Activated effector memory CD4-positive, alpha-beta T cell treated with Interleukin-2 at 50 U/mL for 16 hours (primary cell): ENCODE results near the gene HIVEP2.

Experiments used
- DNase-seq: peaks from one replicate; pipeline ENCODE4 v3.0.0-alpha.2; 2020

Gene HIVEP2

GRCh38 chr6:142857233-142857761 lies 87.7 kb downstream of the HIVEP2 start:
- DNase-seq = no peak

GRCh38 chr6:142856624-142857232 lies 88.2 kb downstream of the HIVEP2 start:
- DNase-seq = no peak

- no peak for DNase-seq
Observed at GRCh38 chr6:142855893-142856623, 88.9 kb downstream of the HIVEP2 start.

GRCh38 chr6:142854589-142855488 lies 90.1 kb downstream of the HIVEP2 start:
- DNase-seq = no peak

- no peak for DNase-seq
Observed at GRCh38 chr6:142853244-142854180, 91.5 kb downstream of the HIVEP2 start.

- no peak for DNase-seq
Observed at GRCh38 chr6:142851601-142852000, 93.4 kb downstream of the HIVEP2 start.

- no peak for DNase-seq
Observed at GRCh38 chr6:142850679-142851423, 94.1 kb downstream of the HIVEP2 start.

GRCh38 chr6:142848976-142849375 lies 96.0 kb downstream of the HIVEP2 start:
- no peak for DNase-seq

- DNase-seq = no peak
Observed at GRCh38 chr6:142848156-142848555, 96.8 kb downstream of the HIVEP2 start.

GRCh38 chr6:142846883-142847287 lies 98.1 kb downstream of the HIVEP2 start:
- no peak for DNase-seq

- DNase-seq = no peak
Observed at GRCh38 chr6:142846459-142846831, 98.5 kb downstream of the HIVEP2 start.

- DNase-seq = peak; percentile 59
Observed at GRCh38 chr6:142845624-142846458, 99.1 kb downstream of the HIVEP2 start.

GRCh38 chr6:142845143-142845571 lies 99.8 kb downstream of the HIVEP2 start:
- no peak for DNase-seq

GRCh38 chr6:142844065-142844755 lies 100.8 kb downstream of the HIVEP2 start:
- DNase-seq = no peak

GRCh38 chr6:142843361-142843760 lies 101.6 kb downstream of the HIVEP2 start:
- no peak for DNase-seq

- no peak for DNase-seq
Observed at GRCh38 chr6:142842418-142843261, 102.3 kb downstream of the HIVEP2 start.

- DNase-seq = no peak
Observed at GRCh38 chr6:142841915-142842314, 103.1 kb downstream of the HIVEP2 start.

- DNase-seq = no peak
Observed at GRCh38 chr6:142839686-142840040, 105.3 kb downstream of the HIVEP2 start.
